HL-60/S4 (cell line): ENCODE data around the gene GAB1.

Experiments used
- in situ Hi-C: fragments of 300-500 bp; cut with MboI; formaldehyde crosslinking; loops from 2 replicates; pipeline ENCODE4 v1.14.3; 2022; ENCODE audit warnings: low sequenced_read_pairs

The GAB1 gene

GRCh38 chr4:143473334-143474126 lies 136.9 kb downstream of the GAB1 start:
- in situ Hi-C loops: no loop called here

GRCh38 chr4:143477487-143477886 lies 140.8 kb downstream of the GAB1 start:
- in situ Hi-C loops: no loop called here

DNA sequence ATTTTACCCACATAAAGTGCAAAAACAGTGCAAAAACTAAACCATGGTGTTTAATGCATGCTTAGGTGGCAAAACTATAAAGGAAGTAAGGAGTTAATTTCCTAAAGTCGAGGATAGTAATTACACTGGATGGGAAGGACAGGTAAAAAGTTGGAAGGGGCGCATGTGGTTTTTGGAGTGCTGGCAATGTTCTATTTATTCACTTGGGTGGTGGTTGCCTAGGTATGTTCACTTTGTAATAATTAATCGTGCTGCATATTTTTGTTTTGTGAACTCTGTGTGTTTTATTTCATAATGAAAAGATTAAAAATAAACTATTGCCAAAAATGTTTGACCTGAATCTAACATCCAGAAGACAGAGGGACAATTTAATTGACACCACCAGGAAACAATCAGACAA lies 144.7 kb downstream of the GAB1 start:
- in situ Hi-C loops: no loop called here

DNA sequence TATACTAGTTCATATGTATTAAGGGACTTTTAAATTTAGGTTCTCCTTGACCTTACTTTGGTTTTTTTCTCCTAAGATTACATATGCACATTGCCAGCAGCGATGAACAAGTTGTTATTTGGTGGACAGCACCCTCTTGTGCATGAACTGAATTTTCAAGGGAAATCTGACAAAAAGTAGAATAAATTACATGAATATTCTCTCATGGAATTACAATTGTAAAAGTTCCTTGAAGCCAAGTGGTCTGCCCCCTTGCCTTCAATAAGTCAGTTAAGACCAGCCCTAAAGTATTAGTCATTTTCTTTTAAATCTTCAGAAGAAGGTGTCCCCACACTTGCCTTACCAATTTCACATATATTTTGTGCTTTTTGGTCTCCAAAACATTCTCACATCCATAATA lies 146.2 kb downstream of the GAB1 start:
- in situ Hi-C loops: no loop called here

DNA sequence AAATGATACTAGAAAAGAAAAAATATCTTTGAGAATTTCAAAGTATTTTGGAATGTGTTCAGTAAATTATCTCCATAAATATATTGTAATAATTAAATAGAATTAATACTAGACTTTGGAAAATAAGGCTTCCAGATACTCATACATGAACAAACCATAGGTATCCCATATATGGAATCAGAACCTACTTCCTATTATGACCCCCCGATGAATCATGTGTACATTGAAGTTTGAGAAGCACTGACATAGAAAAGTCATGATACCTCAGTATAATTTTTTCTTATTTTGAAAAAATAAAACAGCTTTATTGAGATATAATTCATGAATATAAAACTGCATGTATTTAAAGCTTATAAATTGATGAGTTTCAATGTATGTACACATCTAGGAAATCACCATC lies 149.6 kb downstream of the GAB1 start:
- in situ Hi-C loops: no loop called here

- in situ Hi-C loops: no loop called here
Observed at GRCh38 chr4:143488687-143489086, 152.0 kb downstream of the GAB1 start.

- in situ Hi-C loops: no loop called here
Observed at GRCh38 chr4:143489106-143489505, 152.4 kb downstream of the GAB1 start.

DNA sequence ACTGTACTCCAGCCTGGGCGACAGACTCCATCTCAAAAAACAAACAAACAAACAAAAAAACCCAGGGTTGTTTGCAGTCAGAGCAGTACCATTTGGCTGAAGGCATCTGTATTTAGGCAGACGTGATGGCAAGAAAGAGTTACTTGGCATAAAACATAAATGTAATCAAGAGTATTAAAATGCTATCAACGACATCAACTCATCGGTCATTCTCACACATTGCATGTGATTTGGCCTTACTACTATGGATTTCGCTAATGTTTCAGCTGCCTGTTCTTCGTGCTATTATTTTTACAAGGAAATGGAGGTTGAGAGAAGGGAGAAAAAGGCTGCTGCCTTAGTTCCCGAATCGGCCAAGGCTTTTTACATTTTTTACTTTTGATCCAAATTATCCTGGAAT lies 161.3 kb downstream of the GAB1 start:
- in situ Hi-C loops: no loop called here

GRCh38 chr4:143502231-143502630 lies 165.6 kb downstream of the GAB1 start:
- in situ Hi-C loops: no loop called here

DNA sequence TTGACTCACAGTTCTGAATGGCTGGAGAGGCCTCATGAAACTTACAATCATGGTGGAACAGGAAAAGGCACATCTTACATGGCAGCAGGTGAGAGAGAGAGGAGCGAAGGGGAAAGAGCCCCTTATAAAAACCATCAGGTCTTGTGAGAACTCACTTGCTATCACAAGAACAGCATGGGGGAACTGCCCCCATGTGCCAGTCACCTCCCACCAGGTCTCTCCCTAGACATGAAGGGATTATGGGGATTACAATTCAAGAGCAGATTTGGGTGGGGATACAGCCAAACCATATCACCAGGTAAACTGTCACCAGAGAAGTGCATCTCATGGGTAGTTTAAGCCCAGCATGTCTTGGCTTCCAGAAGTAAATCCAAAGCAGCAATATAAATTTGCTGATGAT lies 169.4 kb downstream of the GAB1 start:
- in situ Hi-C loops: no loop called here

GRCh38 chr4:143511906-143512305 lies 175.2 kb downstream of the GAB1 start:
- in situ Hi-C loops: no loop called here

DNA sequence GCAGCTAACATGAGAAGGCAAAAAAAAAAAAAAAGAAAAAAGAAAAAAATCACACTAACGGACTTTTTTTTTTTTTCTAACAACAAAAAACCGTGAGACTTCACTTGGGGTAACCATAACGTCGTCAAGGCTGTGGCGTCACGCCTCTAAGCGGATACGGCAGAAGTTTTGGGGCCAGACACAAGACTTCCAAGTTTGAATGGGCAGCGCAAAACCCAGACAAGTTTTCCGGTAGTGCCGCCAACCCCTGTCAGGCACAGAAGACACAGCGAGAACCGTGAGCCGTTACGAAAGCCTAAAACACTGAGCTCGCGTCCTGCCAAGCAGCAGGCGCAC lies 176.3 kb downstream of the GAB1 start:
- in situ Hi-C loops: no loop called here

- in situ Hi-C loops: no loop called here
Observed at GRCh38 chr4:143513314-143514168, 176.9 kb downstream of the GAB1 start, which contains the start of gene SMARCA5. TSS of gene SMARCA5 (plus strand) at chr4:143513702. CDS start at chr4:143513925, 223 bp downstream.

GRCh38 chr4:143514169-143514495 lies 177.5 kb downstream of the GAB1 start:
- in situ Hi-C loops: no loop called here

GRCh38 chr4:143514497-143514896 lies 177.8 kb downstream of the GAB1 start:
- in situ Hi-C loops: no loop called here

- in situ Hi-C loops: no loop called here
Observed at GRCh38 chr4:143514901-143515300, 178.2 kb downstream of the GAB1 start.

DNA sequence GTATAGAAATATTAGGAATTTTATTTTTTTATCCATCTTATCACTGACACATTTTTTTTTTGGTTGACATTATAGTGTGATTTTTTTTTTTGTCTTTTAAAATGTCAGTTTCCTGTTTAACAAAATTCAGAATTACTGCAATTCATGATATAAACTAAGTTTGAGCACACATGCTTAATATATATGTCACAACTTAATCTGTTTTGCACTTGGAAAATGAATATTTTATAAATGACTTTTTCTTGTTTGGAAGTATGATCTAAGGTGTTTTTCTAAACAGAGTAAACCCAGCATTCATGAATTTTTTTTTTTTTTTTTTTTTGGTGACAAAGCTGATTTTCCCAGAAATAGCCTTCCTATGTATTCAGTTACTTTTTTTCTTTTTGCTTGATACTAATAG lies 179.2 kb downstream of the GAB1 start:
- in situ Hi-C loops: no loop called here

DNA sequence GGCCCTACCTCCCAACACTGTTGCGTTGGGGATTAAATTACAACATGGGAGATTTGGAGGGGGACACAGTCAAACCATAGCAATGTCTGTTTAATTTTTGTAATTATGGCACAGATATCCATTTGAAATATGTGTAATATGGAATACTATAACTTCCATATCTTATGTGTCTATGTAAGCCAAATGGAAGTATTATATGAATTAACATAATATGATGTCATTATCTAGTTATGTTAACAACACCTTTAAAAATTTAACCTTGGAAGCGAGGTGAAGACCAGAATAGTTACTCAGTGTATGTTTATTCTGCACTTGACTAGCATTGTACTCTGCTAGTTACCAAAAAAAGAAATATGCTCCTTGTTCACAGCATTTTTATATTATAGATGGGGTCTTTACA lies 181.1 kb downstream of the GAB1 start:
- in situ Hi-C loops: no loop called here
